ENCODE data around the gene SPATA24. TPM values are rescaled to one million over a fixed set of nuclear protein-coding genes. Genes with fewer than 3 reads are reported as not detected.

Gene SPATA24
- total and polyA plus RNA-seq, 2 of the 13 experiments (the other 11 are each of a cell fraction or from before 2014, with no cell fraction given), result 6.0 to 11.1 TPM

- TF ChIP-seq ZNF318 (CRISPR knock-in tag; IDR thresholded peaks at IDR 0.05), result no peak
- no peak for TF ChIP-seq ZNF788 (CRISPR knock-in tag; IDR thresholded peaks at IDR 0.05; ENCODE audit: borderline replicate concordance)
- TF ChIP-seq GLMP (CRISPR knock-in tag; IDR thresholded peaks at IDR 0.05; ENCODE audit: borderline replicate concordance), result no peak
- no peak for TF ChIP-seq PITX1 (CRISPR knock-in tag; IDR thresholded peaks at IDR 0.05)
- TF ChIP-seq ZNF503 (CRISPR knock-in tag; IDR thresholded peaks at IDR 0.05), result no peak
- TF ChIP-seq ATF5 (CRISPR knock-in tag; IDR thresholded peaks at IDR 0.05; ENCODE audit: low read depth), result no peak
- no peak for TF ChIP-seq THAP7 (CRISPR knock-in tag; IDR thresholded peaks at IDR 0.05)
- TF ChIP-seq CEBPZ (IDR thresholded peaks at IDR 0.05; ENCODE audit: low read length), result no peak
- TF ChIP-seq FOXK1 (CRISPR knock-in tag; IDR thresholded peaks at IDR 0.05; ENCODE audit: borderline replicate concordance, low read depth), result no peak
- TF ChIP-seq BCL6 (CRISPR knock-in tag; IDR thresholded peaks at IDR 0.05), result 0 out of 2 replicates have a peak, but pooled peaks have one; percentile 25
These were observed 18.5 kb downstream of the SPATA24 start (continued) for GRCh38 chr5:139385061-139386049.

All from HepG2 (cell line).